Smooth muscle cell (in vitro differentiated cells): ENCODE results near the gene RAI2. TPM values are rescaled to one million over a fixed set of nuclear protein-coding genes. Genes with fewer than 3 reads are reported as not detected.
"Not testable (repeated sequence)": the region's sequence is repeated elsewhere in the genome, so short reads cannot be mapped to it uniquely, and the experiment has no call there.

Experiments
- DNase-seq: peaks from one replicate; lab custom pipeline; 2025; ENCODE audit not compliant: unreplicated experiment; lab: John Stamatoyannopoulos, UW
- H2AFZ ChIP-seq: fragments of 200-600 bp; sonication (generic); 2 replicates; pipeline ENCODE4 v1.6.0; 2016; ENCODE audit warnings: antibody characterized with exemption, low read depth, mild to moderate bottlenecking
- H3F3A ChIP-seq: fragments of 200-600 bp; sonication (generic); 2 replicates; pipeline ENCODE4 v1.6.0; 2017; ENCODE audit warnings: antibody characterized with exemption, low read depth
- H3K27ac ChIP-seq: fragments of 200-600 bp; sonication (generic); 2 replicates; pipeline ENCODE4 v1.5.1; 2016; ENCODE audit warnings: low read depth, mild to moderate bottlenecking
- H3K27me3 ChIP-seq: fragments of 200-600 bp; sonication (generic); 2 replicates; pipeline ENCODE4 v1.6.1; 2016; ENCODE audit warnings: low read depth, mild to moderate bottlenecking
- H3K36me3 ChIP-seq: fragments of 200-600 bp; sonication (generic); 2 replicates; pipeline ENCODE4 v1.5.1; 2016; ENCODE audit warnings: low read depth
- H3K4me1 ChIP-seq: fragments of 200-600 bp; sonication (generic); 2 replicates; pipeline ENCODE4 v1.5.1; 2016; ENCODE audit warnings: low read depth
- H3K4me2 ChIP-seq: fragments of 200-600 bp; sonication (generic); 2 replicates; pipeline ENCODE4 v1.6.0; 2016; ENCODE audit warnings: mild to moderate bottlenecking
- H3K4me3 ChIP-seq: fragments of 200-600 bp; sonication (generic); 2 replicates; pipeline ENCODE4 v1.5.1; 2016; ENCODE audit warnings: mild to moderate bottlenecking
- H3K79me2 ChIP-seq: fragments of 200-600 bp; sonication (generic); 2 replicates; pipeline ENCODE4 v1.6.0; 2016; ENCODE audit warnings: low read depth, mild to moderate bottlenecking
- H3K9ac ChIP-seq: fragments of 200-600 bp; sonication (generic); 2 replicates; pipeline ENCODE4 v1.6.0; 2016; ENCODE audit warnings: low read depth
- H3K9me3 ChIP-seq: fragments of 200-600 bp; sonication (generic); replicated peaks from 2 replicates; pipeline ENCODE4 v1.5.1; 2016; ENCODE audit warnings: low read depth
- H4K20me1 ChIP-seq: fragments of 200-600 bp; sonication (generic); 2 replicates; pipeline ENCODE4 v1.6.0; 2016; ENCODE audit warnings: low read depth
- WGBS: methylation state at CpG from one replicate; pipeline ENCODE4 v1.1.7; 2016; ENCODE audit warnings: low lambda C conversion rate; 5-methylcytosine and 5-hydroxymethylcytosine counted together
- polyA plus RNA-seq: library from polyadenylated mRNA; unstranded; fragments of >200 nt; fragmentation: Nextera tagmentation; extraction: Ambion mirVana; gene quantifications from 2 replicates; pipeline ENCODE4 v1.2.1, GENCODE V29; 2016
- total RNA-seq: library from RNA; depleted of rRNA; stranded (reverse); fragments of >200 nt; gene quantifications from 2 replicates; pipeline ENCODE4 v1.2.3, GENCODE V29; 2014
- TF ChIP-seq, protein P1 (sequence below): fragments of 200-600 bp; sonication (generic); IDR thresholded peaks from 2 replicates; pipeline ENCODE4 v1.5.1; 2017; ENCODE audit warnings: borderline replicate concordance, mild to moderate bottlenecking, antibody characterized with exemption; ENCODE audit not compliant: insufficient read depth, poor library complexity, severe bottlenecking

Gene RAI2
- total and polyA plus RNA-seq, 2 experiments from 2014 or later: 0.72 TPM; not detected in 1

DNA sequence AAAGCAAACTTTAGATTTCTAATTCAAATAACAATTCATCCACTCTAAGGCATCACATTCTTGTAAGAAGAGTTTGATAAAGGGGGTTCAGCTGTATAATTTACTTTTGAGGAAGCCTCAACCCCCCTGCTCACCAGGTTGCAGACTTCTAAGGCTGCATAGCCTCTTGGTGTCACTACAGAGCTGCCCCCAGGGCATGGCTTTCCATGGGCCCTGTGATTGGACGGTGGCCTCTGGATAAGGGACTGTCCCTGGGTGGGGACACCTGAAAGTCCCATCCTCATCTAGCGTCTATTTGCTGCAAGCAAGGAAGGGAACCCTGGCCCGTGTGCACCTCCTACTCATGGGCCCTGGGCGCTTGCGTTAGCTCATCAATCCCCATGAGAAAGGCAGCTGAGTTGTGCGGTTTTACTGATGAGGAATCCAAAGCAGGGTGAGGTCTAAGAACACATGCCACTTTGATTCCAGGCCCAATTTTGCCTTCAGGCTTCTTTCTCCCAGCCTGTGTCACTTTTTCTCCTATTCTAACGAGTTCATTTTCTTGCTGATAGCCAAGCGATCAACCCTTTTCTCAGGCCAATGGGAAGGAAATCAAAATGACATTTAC, 72.0 kb downstream of the RAI2 start:
- H3K36me3 ChIP-seq: no peaks in the 10 kb centered on the region
- H3K27me3 ChIP-seq: no peaks in the 10 kb centered on the region
- TF ChIP-seq, protein P1, sequence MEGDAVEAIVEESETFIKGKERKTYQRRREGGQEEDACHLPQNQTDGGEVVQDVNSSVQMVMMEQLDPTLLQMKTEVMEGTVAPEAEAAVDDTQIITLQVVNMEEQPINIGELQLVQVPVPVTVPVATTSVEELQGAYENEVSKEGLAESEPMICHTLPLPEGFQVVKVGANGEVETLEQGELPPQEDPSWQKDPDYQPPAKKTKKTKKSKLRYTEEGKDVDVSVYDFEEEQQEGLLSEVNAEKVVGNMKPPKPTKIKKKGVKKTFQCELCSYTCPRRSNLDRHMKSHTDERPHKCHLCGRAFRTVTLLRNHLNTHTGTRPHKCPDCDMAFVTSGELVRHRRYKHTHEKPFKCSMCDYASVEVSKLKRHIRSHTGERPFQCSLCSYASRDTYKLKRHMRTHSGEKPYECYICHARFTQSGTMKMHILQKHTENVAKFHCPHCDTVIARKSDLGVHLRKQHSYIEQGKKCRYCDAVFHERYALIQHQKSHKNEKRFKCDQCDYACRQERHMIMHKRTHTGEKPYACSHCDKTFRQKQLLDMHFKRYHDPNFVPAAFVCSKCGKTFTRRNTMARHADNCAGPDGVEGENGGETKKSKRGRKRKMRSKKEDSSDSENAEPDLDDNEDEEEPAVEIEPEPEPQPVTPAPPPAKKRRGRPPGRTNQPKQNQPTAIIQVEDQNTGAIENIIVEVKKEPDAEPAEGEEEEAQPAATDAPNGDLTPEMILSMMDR: no peak
- H3K4me1 ChIP-seq: no peaks in the 10 kb centered on the region
- no peaks in the 10 kb centered on the region for H3F3A ChIP-seq
- no peak overlapping the region for H3K4me2 ChIP-seq
- no peak overlapping the region for H3K4me3 ChIP-seq
- no peak overlapping the region for H2AFZ ChIP-seq
- no peak overlapping the region for H3K27ac ChIP-seq
- no peaks in the 10 kb centered on the region for H4K20me1 ChIP-seq
- WGBS: 84% methylated on average over 8 of the region's 8 CpGs
- DNase-seq: no peak
- no peaks in the 10 kb centered on the region for H3K79me2 ChIP-seq
- H3K9ac ChIP-seq: no peak overlapping the region
- H3K9me3 ChIP-seq: no peaks in the 10 kb centered on the region

DNA sequence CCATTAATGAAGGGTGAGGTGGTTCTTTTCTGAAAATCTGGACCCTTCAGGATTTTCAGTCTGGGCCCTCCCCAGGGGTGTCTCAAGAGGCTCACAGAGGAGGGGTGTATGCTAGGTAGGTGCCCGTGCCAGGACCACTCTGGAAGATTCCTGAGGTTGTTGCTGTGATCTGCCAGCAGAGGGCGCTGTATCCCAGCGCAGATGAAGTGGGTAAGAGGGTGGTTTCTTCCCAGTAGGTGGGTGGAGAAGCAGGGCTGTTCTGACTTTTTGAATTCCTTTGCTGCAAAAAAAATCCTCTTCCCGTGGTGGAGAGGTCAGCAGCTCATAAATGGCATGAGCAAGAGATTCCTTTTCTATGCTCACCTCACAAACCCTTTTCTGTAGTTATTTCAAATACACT, 72.7 kb downstream of the RAI2 start:
- Histone ChIP-seq H3K9ac (no peak overlapping the region), H3K27ac (no peak overlapping the region), H3K9me3 (no peaks in the 10 kb centered on the region), H3F3A (no peaks in the 10 kb centered on the region), H3K4me1 (no peaks in the 10 kb centered on the region), H2AFZ (no peak overlapping the region), H3K79me2 (no peaks in the 10 kb centered on the region), H3K4me3 (no peak overlapping the region), H3K27me3 (no peaks in the 10 kb centered on the region), H4K20me1 (no peaks in the 10 kb centered on the region), H3K4me2 (no peak overlapping the region), H3K36me3 (no peaks in the 10 kb centered on the region)
- DNase-seq: no peak
- TF ChIP-seq, protein P1: peak; percentile 70
- WGBS: 27% methylated on average over 4 of the region's 4 CpGs

DNA sequence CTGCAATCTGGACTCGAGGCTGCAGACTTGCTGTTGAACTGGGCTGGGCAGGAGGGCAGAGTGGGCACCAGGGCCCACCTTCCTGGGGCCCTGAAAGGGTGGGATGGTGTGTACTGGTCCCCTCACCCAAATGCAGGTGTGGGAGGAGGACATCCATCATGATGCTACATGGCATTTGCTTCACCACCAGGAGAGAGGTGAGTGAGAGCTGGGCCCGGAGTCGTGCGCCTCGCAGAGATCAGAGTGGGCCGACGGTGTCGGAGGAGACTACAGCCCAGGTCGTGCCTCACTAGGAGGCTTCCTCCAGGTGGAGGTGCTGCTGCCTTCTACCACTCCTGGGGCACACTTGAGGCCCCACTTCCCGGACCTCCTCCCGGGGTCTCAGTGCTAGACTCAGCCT, 73.5 kb downstream of the RAI2 start:
- H3K4me1 ChIP-seq: no peaks in the 10 kb centered on the region
- no peak overlapping the region for H3K4me2 ChIP-seq
- H3K9me3 ChIP-seq: no peaks in the 10 kb centered on the region
- 92% methylated on average over 10 of the region's 11 CpGs for WGBS
- no peaks in the 10 kb centered on the region for H3K36me3 ChIP-seq
- no peak overlapping the region for H3K9ac ChIP-seq
- no peaks in the 10 kb centered on the region for H4K20me1 ChIP-seq
- H3K79me2 ChIP-seq: no peaks in the 10 kb centered on the region
- no peak overlapping the region for H3K27ac ChIP-seq
- H3F3A ChIP-seq: no peaks in the 10 kb centered on the region
- H2AFZ ChIP-seq: no peak overlapping the region
- TF ChIP-seq, protein P1: no peak
- no peaks in the 10 kb centered on the region for H3K27me3 ChIP-seq
- H3K4me3 ChIP-seq: no peak overlapping the region
- DNase-seq: no peak

DNA sequence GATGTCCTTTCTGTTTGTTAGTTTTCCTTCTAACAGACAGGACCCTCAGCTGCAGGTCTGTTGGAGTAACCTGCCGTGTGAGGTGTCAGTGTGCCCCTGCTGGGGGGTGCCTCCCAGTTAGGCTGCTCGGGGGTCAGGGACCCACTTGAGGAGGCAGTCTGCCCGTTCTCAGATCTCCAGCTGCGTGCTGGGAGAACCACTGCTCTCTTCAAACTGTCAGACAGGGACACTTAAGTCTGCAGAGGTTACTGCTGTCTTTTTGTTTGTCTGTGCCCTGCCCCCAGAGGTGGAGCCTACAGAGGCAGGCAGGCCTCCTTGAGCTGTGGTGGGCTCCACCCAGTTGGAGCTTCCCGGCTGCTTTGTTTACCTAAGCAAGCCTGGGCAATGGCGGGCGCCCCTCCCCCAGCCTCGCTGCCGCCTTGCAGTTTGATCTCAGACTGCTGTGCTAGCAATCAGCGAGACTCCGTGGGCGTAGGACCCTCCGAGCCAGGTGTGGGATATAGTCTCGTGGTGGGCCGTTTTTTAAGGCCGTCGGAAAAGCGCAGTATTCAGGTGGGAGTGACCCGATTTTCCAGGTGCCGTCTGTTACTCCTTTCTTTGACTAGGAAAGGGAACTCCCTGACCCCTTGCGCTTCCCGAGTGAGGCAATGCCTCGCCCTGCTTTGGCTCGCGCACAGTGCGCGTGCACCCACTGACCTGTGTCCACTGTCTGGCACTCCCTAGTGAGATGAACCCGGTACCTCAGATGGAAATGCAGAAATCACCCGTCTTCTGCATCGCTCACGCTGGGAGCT, 74.3 kb downstream of the RAI2 start:
- WGBS: 78% methylated on average over 27 of the region's 31 CpGs
- H3K4me1 ChIP-seq, DNase-seq, H4K20me1 ChIP-seq, H3K4me3 ChIP-seq, H2AFZ ChIP-seq, H3K9ac ChIP-seq, H3K9me3 ChIP-seq, H3K4me2 ChIP-seq, H3K27ac ChIP-seq, H3F3A ChIP-seq, H3K27me3 ChIP-seq, H3K36me3 ChIP-seq, H3K79me2 ChIP-seq: not testable (repeated sequence)
